HFFc6 (cell line): ENCODE data around the gene MIER1. TPM values are rescaled to one million over a fixed set of nuclear protein-coding genes. Genes with fewer than 3 reads are reported as not detected.
A peak's percentile ranks its signal among the peaks of the same experiment; 100 is the strongest.
"Not testable (repeated sequence)": the region's sequence is repeated elsewhere in the genome, so short reads cannot be mapped to it uniquely, and the experiment has no call there.

Experiments used
- DNase-seq: peaks from one replicate; pipeline ENCODE4 v3.0.0-alpha.2; 2018
- H3K27ac Mint-ChIP-seq: 2 replicates; pipeline ENCODE4 v1.8.0; 2020; ENCODE audit warnings: mild to moderate bottlenecking, mixed read lengths
- H3K27me3 Mint-ChIP-seq: 2 replicates; pipeline ENCODE4 v1.8.0; 2021; ENCODE audit warnings: mild to moderate bottlenecking, moderate library complexity, mixed read lengths; ENCODE audit not compliant: insufficient read depth
- H3K36me3 Mint-ChIP-seq: 2 replicates; pipeline ENCODE4 v1.8.0; 2021; ENCODE audit warnings: low read depth, mixed read lengths
- H3K4me1 Mint-ChIP-seq: 2 replicates; pipeline ENCODE4 v1.8.0; 2020; ENCODE audit warnings: low read depth, mixed read lengths
- H3K4me3 Mint-ChIP-seq: 2 replicates; pipeline ENCODE4 v1.8.0; 2020; ENCODE audit warnings: mild to moderate bottlenecking, moderate library complexity, mixed read lengths
- H3K9me3 Mint-ChIP-seq: 2 replicates; pipeline ENCODE4 v1.8.0; 2020; ENCODE audit warnings: mild to moderate bottlenecking, mixed read lengths
- long read RNA-seq: library from polyadenylated mRNA; unstranded; transcript quantifications from one replicate; pipeline ENCODE4 v2.0.0, GENCODE V29; 2019
- total RNA-seq, 6 experiments: library from RNA; stranded (reverse); fragmentation: NEBNext Ultra II Directional; extraction: Animal tissue kit (Norgen Biotek cat#: 25700); gene quantifications; 2 replicates in 1 of 6; 3 replicates in 5 of 6; pipeline ENCODE4 v1.2.3, GENCODE V29; 2021
- TF ChIP-seq, protein P1 (sequence below): fragments of 200-600 bp; sonication (generic); IDR thresholded peaks from 2 replicates; pipeline ENCODE4 v1.5.0; 2021; ENCODE audit warnings: antibody characterized with exemption, mild to moderate bottlenecking

The MIER1 gene
- total RNA-seq: 10 to 100 TPM; 28.0 to 37.5 (median 33.7) TPM
- long read RNA-seq, partial matches to known transcripts: 8 of 29 reads
- long read RNA-seq, other reads (novel, unspliced or antisense): 19 of 29 reads

DNA sequence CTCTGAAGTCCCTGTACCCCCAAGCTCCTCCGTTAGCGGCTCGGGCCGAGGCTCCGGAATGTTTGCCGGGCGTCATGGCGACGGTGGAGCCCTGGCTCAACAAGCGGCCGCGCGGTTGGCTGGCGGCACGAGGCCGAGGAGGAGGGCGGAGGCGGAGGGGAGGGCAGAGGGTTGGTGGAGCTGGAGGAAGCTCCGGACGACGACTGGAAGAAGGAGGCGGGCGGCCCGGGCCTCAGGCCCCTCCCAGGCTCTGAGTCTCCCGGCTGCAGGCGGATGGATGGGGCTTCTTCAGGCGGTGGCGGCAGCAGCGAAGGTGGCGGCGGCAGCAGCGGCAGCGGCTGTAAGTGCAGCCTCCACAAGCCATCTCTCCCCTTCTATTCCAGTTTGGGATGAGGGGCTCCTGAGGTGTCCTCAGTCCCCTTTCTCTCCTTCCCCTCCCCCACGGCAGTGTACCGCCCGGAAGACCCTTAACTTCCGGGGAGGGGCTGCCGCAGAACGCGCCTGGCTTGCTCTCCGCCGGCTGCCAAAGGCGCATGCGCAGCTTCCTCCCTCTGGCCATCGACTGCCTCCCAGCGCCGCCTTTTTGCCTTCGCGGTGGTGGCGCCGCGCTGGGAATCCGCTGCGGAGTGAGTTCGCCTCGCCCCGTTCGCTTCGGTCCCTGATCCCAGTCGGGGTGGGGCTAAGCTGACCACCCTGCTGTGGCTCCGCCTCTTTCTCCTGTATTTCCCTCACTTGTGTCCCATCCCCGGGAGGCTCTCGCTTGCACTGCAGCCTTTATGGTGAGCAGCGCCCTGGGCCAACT lies at the start of gene MIER1, which contains the start of gene DNAI4:
MIER1 (plus strand) TSS at position 235 of the 802 bp plus-strand sequence; CDS start at position 274, 39 bp downstream.
DNAI4 (minus strand) TSS at position 101 of the 802 bp plus-strand sequence; CDS start at position 76, 25 bp downstream.
- Mint-ChIP-seq H3K4me3 (peak within 1 kb of the TSS; percentile 98), H3K27ac (peak within 1 kb of the TSS; percentile 97), H3K4me1 (peaks cover 52% of the 10 kb centered on the region), H3K9me3 (no peaks in the 10 kb centered on the region), H3K36me3 (peaks cover 5% of the 10 kb centered on the region), H3K27me3 (peaks cover 5% of the 10 kb centered on the region; the same call in 1 of the 2 replicates)
- TF ChIP-seq, protein P1, sequence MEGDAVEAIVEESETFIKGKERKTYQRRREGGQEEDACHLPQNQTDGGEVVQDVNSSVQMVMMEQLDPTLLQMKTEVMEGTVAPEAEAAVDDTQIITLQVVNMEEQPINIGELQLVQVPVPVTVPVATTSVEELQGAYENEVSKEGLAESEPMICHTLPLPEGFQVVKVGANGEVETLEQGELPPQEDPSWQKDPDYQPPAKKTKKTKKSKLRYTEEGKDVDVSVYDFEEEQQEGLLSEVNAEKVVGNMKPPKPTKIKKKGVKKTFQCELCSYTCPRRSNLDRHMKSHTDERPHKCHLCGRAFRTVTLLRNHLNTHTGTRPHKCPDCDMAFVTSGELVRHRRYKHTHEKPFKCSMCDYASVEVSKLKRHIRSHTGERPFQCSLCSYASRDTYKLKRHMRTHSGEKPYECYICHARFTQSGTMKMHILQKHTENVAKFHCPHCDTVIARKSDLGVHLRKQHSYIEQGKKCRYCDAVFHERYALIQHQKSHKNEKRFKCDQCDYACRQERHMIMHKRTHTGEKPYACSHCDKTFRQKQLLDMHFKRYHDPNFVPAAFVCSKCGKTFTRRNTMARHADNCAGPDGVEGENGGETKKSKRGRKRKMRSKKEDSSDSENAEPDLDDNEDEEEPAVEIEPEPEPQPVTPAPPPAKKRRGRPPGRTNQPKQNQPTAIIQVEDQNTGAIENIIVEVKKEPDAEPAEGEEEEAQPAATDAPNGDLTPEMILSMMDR: no peak; the same call in none of the 2 replicates
- peak; percentile 98 for DNase-seq

DNA sequence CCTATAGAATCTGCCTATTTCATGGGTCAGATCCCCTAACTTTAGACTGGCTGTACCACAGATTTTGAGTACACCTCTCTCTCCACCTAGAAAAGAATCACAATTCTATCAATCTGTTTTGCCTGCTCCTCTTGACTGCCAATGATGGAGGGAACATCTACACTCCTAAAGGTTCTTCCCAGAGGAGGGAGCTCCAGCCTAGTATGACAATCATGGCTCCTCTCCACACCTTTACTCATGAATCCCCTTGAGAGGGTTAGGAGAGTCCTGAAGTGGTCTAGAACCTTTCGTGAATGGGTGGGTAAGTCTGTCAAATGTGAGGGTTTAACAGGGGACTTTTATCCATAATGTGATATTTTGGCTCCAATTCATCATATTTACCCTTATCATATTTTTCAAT lies 48.1 kb upstream of the MIER1 start:
- no peak for DNase-seq
- Mint-ChIP-seq H3K4me1 (no peaks in the 10 kb centered on the region), H3K27ac (no peak overlapping the region), H3K9me3 (peaks cover 7% of the 10 kb centered on the region; the same call in 1 of the 2 replicates), H3K4me3 (no peak overlapping the region), H3K27me3 (no peaks in the 10 kb centered on the region; the same call in 1 of the 2 replicates), H3K36me3 (0 out of 2 replicates have a peak, but pooled peaks cover 5% of the 10 kb centered on the region)
- TF ChIP-seq, protein P1: no peak

- Mint-ChIP-seq H3K4me1 (no peaks in the 10 kb centered on the region), H3K4me3 (no peak overlapping the region), H3K27me3 (no peaks in the 10 kb centered on the region), H3K27ac (no peak overlapping the region), H3K36me3 (no peaks in the 10 kb centered on the region), H3K9me3 (no peaks in the 10 kb centered on the region)
- TF ChIP-seq, protein P1: no peak
- DNase-seq: no peak
Measured at GRCh38 chr1:66889030-66889429, 35.8 kb upstream of the MIER1 start.

DNA sequence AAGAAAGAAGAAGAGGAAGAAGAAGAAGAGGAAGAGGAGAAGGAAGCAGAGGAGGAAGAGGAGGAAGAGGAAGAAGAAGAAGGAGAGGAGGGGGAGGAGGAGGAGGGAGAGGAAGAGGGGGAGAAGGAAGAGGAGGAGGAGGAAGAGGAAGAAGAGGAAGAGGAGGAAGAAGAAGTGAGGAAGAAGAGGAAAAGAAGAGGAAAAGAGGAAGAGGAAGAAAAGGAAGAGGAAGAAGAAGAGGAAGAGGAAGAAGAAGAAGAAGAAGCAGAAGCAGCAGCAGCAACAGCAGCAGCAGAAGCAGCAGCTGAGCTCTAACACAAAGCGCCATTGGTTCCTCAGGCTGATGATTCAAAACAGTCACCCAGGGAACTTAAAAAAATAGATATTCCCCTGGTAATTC lies 34.2 kb upstream of the MIER1 start:
- Mint-ChIP-seq H3K9me3 (no peaks in the 10 kb centered on the region), H3K4me3 (no peak overlapping the region), H3K27ac (no peak overlapping the region), H3K27me3 (no peaks in the 10 kb centered on the region), H3K36me3 (no peaks in the 10 kb centered on the region), H3K4me1 (no peaks in the 10 kb centered on the region)
- no peak for DNase-seq
- TF ChIP-seq, protein P1: no peak

DNA sequence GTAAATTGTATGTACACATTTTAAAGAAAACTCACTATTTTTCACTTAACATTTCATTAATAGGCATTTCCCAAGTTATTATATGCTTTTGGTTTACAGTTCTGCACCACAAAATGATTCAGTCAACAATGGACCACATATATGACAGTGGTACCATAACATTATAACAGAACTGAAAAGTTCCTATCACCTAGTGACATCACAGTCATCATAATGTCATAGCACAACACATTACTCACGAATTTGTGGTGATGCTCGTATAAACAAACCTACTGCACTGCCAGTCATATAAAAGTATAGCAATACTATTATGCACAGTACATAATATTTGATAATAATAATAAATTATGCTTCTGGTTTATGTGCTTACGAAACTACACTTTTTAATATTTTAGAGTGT lies 31.1 kb upstream of the MIER1 start:
- no peaks in the 10 kb centered on the region for H3K9me3 Mint-ChIP-seq
- no peaks in the 10 kb centered on the region for H3K27me3 Mint-ChIP-seq
- no peak overlapping the region for H3K27ac Mint-ChIP-seq
- no peak for DNase-seq
- no peaks in the 10 kb centered on the region for H3K4me1 Mint-ChIP-seq
- TF ChIP-seq, protein P1: no peak
- H3K36me3 Mint-ChIP-seq: no peaks in the 10 kb centered on the region
- H3K4me3 Mint-ChIP-seq: no peak overlapping the region

- H3K27me3 Mint-ChIP-seq, H3K27ac Mint-ChIP-seq, H3K36me3 Mint-ChIP-seq, H3K9me3 Mint-ChIP-seq, DNase-seq, H3K4me3 Mint-ChIP-seq, H3K4me1 Mint-ChIP-seq: not testable (repeated sequence)
Measured at GRCh38 chr1:66915203-66915602, 9.6 kb upstream of the MIER1 start.
